Vagina (tissue), 2 donors: ENCODE measurements around the gene SLC15A1. TPM values are rescaled to one million over a fixed set of nuclear protein-coding genes. Genes with fewer than 3 reads are reported as not detected.

ENCODE experiments used
- DNase-seq, 2 donors: peaks; one replicate each; pipeline ENCODE4 v3.0.0-alpha.2; 2017; ENCODE audit errors: extremely low spot score in 2 of 2
- H3K27ac ChIP-seq: fragments of 200-600 bp; sonication (generic); one replicate; pipeline ENCODE4 v1.5.1; 2019
- H3K27me3 ChIP-seq: fragments of 200-600 bp; sonication (generic); one replicate; pipeline ENCODE4 v1.5.1; 2019
- H3K36me3 ChIP-seq, 2 donors: fragments of 200-600 bp; sonication (generic); one replicate each; pipeline ENCODE4 v1.5.1; 2017 to 2019
- H3K4me1 ChIP-seq: fragments of 200-600 bp; sonication (generic); one replicate; pipeline ENCODE4 v1.5.1; 2019
- H3K4me3 ChIP-seq, 2 donors: fragments of 200-600 bp; sonication (generic); 1 replicate in 1 of 2; 2 replicates in 1 of 2; pipeline ENCODE4 v1.5.1; 2016 to 2019
- H3K9me3 ChIP-seq: fragments of 200-600 bp; sonication (generic); one replicate; pipeline ENCODE4 v1.5.1; 2019
- CTCF ChIP-seq, 3 experiments: fragments of 450-650 bp in 2 of 3; fragments of 200-600 bp in 1 of 3; sonication (generic) in 1 of 3; IDR thresholded peaks; one replicate each; pipeline ENCODE4 v1.5.1; 2017 to 2019; ENCODE audit warnings: antibody characterized with exemption in 3 of 3, mild to moderate bottlenecking in 2 of 3, moderate library complexity in 2 of 3
- POLR2A ChIP-seq, 2 donors: fragments of 450-650 bp; IDR thresholded peaks; one replicate each; pipeline ENCODE4 v1.6.1; 2017; ENCODE audit warnings: antibody characterized with exemption in 2 of 2, mild to moderate bottlenecking in 2 of 2, moderate library complexity in 2 of 2
- POLR2AphosphoS5 ChIP-seq, 2 donors: sonication (generic); formaldehyde crosslinking; IDR thresholded peaks; one replicate each; pipeline ENCODE4 v1.9.0; 2017; ENCODE audit warnings: antibody characterized with exemption in 2 of 2, mild to moderate bottlenecking in 2 of 2, low read depth in 1 of 2; ENCODE audit not compliant: insufficient read depth in 1 of 2
- intact Hi-C: fragments of 100-400 bp; cut with DNase I; formaldehyde crosslinking; loops from one replicate; pipeline ENCODE4 v1.15.1; 2023
- total RNA-seq: library from RNA; depleted of rRNA; stranded (reverse); fragments of >200 nt; gene quantifications from one replicate; pipeline ENCODE4 v1.2.3, GENCODE V29; 2016

The SLC15A1 gene
- total RNA-seq, 1 donor from 2014 or later = 7.4 TPM

- no peaks in the 10 kb centered on the region for H3K4me1 ChIP-seq
- DNase-seq = no peak
- no peaks in the 10 kb centered on the region for H3K36me3 ChIP-seq
- no peaks in the 10 kb centered on the region for H3K9me3 ChIP-seq
- TF ChIP-seq POLR2A (IDR thresholded peaks at IDR 0.05) (no peak), POLR2AphosphoS5 (IDR thresholded peaks at IDR 0.05; ENCODE audit: insufficient read depth in 1 of 2, low read depth in 1 of 2) (no peak), CTCF (IDR thresholded peaks at IDR 0.05) (no peak)
- H3K27ac ChIP-seq = no peak overlapping the region
- intact Hi-C loops = no loop called here
- H3K4me3 ChIP-seq = no peak overlapping the region
- no peaks in the 10 kb centered on the region for H3K27me3 ChIP-seq
Observed at GRCh38 chr13:98772794-98773452, 20.5 kb upstream of the SLC15A1 start.

- intact Hi-C loops = no loop called here
- TF ChIP-seq POLR2A (IDR thresholded peaks at IDR 0.05) (no peak), CTCF (IDR thresholded peaks at IDR 0.05) (no peak), POLR2AphosphoS5 (IDR thresholded peaks at IDR 0.05; ENCODE audit: insufficient read depth in 1 of 2, low read depth in 1 of 2) (no peak)
- DNase-seq = no peak
- Histone ChIP-seq H3K4me3 (no peak overlapping the region), H3K27me3 (no peaks in the 10 kb centered on the region), H3K36me3 (no peaks in the 10 kb centered on the region), H3K4me1 (no peaks in the 10 kb centered on the region), H3K9me3 (no peaks in the 10 kb centered on the region), H3K27ac (no peak overlapping the region)
Observed at GRCh38 chr13:98771838-98772611, 19.6 kb upstream of the SLC15A1 start.

GRCh38 chr13:98769736-98770135 lies 17.3 kb upstream of the SLC15A1 start:
- Histone ChIP-seq H3K36me3 (no peaks in the 10 kb centered on the region), H3K27ac (no peak overlapping the region), H3K4me1 (no peaks in the 10 kb centered on the region), H3K9me3 (no peaks in the 10 kb centered on the region), H3K4me3 (no peak overlapping the region), H3K27me3 (no peaks in the 10 kb centered on the region)
- no peak for TF ChIP-seq POLR2A (IDR thresholded peaks at IDR 0.05)
- no peak for TF ChIP-seq POLR2AphosphoS5 (IDR thresholded peaks at IDR 0.05; ENCODE audit: insufficient read depth in 1 of 2, low read depth in 1 of 2)
- TF ChIP-seq CTCF (IDR thresholded peaks at IDR 0.05) = no peak
- intact Hi-C loops = no loop called here
- no peak for DNase-seq

GRCh38 chr13:98768522-98768921 lies 16.1 kb upstream of the SLC15A1 start:
- H3K4me3 ChIP-seq = no peak overlapping the region
- H3K4me1 ChIP-seq = no peaks in the 10 kb centered on the region
- intact Hi-C loops = no loop called here
- no peaks in the 10 kb centered on the region for H3K27me3 ChIP-seq
- no peak overlapping the region for H3K27ac ChIP-seq
- TF ChIP-seq CTCF (IDR thresholded peaks at IDR 0.05) (no peak), POLR2AphosphoS5 (IDR thresholded peaks at IDR 0.05; ENCODE audit: insufficient read depth in 1 of 2, low read depth in 1 of 2) (no peak), POLR2A (IDR thresholded peaks at IDR 0.05) (no peak)
- DNase-seq = no peak
- no peaks in the 10 kb centered on the region for H3K36me3 ChIP-seq
- no peaks in the 10 kb centered on the region for H3K9me3 ChIP-seq

GRCh38 chr13:98766697-98767096 lies 14.2 kb upstream of the SLC15A1 start:
- no peak for TF ChIP-seq POLR2A (IDR thresholded peaks at IDR 0.05)
- no peak for TF ChIP-seq POLR2AphosphoS5 (IDR thresholded peaks at IDR 0.05; ENCODE audit: insufficient read depth in 1 of 2, low read depth in 1 of 2)
- TF ChIP-seq CTCF (IDR thresholded peaks at IDR 0.05) = no peak
- intact Hi-C loops = no loop called here
- Histone ChIP-seq H3K27ac (no peak overlapping the region), H3K4me3 (no peak overlapping the region), H3K9me3 (no peaks in the 10 kb centered on the region), H3K36me3 (no peaks in the 10 kb centered on the region), H3K27me3 (no peaks in the 10 kb centered on the region), H3K4me1 (no peaks in the 10 kb centered on the region)
- no peak for DNase-seq
